Measurements from ENCODE around the gene AP2S1.
"Not testable (repeated sequence)": the region's sequence is repeated elsewhere in the genome, so short reads cannot be mapped to it uniquely, and the experiment has no call there.

Gene AP2S1

DNA sequence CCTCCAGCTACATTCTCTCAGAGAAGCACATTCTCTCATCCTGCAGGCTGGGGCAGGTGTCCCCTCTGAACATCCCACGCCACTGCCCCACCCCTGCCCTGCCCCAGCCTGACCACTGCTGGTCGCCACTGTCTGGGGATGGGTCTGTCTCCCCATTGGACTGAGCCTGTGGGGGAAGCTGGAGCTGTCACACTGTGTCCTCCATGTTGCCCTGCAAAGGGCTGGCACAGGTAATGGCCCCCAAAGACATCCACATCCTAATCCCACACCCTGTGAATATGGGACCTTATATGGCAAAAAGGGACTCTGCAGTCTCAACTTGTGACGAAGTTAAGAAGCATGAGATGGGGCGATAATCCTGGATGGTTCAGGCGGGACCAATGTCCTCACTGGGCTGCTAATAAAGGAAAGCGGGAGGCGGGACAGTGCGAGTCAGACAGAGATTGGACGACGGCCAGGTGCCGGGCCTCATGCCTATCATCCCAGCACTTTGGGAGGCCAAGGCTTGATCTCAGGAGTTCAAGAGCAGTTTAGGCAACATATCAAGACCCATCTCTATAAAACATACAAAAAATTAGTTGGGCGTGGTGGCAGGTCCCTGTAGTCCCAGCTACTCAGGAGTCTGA lies 9.1 kb downstream of the AP2S1 start:
- DNase-seq (ENCODE audit: low spot score): peak; percentile 74

DNA sequence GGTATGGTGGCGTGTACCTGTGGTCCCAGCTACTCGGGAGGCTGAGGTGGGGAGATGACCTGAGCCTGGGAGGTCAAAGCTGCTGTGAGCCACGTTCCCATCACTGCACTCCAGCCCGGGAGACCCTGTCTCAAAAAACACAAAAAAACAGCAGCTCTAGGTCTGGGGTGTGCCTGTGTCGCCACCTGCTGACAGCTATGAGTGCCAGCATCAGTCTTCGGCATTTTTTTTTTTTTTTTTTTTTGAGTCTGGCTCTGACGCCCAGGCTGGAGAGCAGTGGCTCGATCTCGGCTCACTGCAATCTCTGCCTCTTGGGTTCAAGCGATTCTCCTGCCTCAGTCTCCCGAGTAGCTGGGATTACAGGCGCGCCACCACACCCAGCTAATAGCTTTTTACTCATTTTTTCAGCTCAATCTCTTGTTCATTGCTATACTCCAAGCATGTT lies 10.1 kb downstream of the AP2S1 start:
- DNase-seq (ENCODE audit: low spot score): peak; percentile 74

DNA sequence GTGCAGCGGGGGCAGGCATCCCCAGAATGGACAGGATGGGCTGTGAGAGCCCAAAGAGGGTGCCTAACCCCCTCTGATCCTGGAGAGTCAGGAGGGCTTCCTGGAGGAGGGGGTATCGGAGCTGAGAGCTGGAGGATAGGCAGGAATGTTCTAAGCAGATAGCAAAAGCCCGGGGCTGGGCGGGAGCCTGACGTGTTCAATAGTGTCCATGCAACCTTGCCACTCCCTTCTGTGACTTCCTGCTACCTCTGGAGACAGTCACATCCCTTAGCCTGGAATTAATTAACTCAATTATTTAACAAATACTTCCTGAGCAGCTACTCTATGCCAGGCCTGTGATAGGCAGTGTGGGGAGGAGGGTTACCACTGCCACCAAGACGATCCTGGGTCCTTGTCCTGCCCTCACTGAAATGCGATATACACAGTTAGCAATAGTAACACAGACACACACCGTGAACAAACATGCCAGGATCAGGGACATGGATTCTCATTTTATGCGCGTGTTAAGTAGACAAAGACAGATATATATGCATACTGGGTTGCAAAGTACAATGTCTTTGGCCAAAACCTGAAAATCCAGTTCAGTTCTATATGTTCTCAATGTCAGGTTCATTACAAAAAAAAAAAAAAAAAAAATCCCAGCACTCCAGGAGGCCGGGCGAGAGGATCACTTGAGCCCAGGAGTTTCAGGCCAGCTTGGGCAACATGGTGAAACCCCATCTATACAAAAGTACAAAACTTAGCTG lies 10.7 kb downstream of the AP2S1 start:
- DNase-seq (ENCODE audit: low spot score): no peak

DNA sequence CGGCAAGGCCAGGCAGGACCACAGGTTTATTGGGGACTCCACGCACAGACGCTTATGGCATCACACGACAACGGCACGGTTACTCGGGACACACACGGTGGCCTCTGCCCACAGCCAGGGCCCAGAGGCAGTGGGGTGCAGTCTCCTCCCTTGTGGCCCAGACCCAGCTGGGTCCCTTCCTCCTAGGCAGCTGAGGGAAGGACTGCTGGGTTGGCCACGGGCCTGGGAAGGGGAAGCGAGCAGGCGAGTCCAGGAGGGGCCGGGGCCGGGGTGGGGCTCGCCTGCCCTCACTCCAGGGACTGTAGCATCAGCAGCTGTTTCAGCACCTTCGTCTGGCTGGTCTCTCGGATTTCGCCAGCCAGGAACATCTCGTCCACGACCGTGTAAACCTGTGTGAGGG lies 12.5 kb downstream of the AP2S1 start:
- DNase-seq (ENCODE audit: low spot score): no peak

DNA sequence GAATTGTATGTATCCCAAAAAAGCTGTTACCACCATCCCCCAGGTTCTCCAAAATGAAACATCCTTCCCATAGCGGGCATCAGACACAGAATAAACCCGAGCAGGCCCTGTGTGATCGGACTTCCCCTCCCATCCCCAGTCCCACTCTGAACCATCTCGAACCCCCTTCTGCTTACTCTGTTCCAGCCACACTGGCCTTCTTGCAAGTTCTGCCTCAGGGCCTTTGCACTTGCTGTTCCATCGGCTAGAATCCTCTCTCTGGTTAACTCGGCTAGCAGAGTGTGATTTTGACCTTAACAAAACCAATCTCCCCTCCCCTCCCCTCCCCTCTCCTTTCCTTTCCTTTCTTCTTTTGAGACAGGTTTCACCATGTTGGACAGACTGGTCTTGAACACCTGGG lies 15.7 kb downstream of the AP2S1 start:
- no peak for DNase-seq (ENCODE audit: low spot score)

DNA sequence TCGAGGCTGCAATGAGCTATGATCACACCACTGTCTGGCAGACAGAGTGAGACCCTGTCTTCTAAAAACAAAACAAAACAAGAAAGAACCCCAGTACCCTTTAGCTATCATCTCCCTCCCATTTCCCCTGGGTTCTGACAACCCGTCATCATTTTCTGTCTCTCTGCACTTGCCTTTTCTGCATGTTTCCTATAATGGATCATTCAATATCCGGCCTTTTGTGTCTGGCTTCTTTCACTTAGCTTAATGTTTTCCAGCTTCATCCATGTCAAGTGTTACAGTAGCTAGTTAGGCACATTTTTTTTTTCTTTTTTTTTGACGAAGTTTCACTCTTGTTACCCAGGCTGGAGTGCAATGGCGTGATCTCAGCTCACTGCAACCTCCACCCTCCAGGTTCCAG lies 16.5 kb downstream of the AP2S1 start:
- no peak for DNase-seq (ENCODE audit: low spot score)

DNA sequence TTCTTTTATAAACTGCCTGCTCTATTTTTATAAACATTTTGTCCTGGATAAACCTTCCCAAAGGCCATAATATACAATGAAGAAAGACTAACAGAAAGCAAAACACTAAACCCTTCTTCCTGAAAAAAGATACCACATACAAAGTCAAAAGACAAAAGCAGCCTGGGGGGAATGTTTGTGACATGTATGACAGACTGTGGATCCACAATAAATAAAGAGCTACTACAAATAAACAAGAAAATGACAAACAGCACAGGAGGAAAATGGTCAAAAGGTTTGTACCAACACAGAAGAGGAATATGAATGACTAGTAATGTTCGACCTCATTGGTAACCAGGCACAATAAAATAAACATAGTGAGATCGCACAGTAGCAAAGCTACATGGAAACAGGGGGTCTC lies 19.8 kb downstream of the AP2S1 start:
- DNase-seq (ENCODE audit: low spot score): no peak

DNA sequence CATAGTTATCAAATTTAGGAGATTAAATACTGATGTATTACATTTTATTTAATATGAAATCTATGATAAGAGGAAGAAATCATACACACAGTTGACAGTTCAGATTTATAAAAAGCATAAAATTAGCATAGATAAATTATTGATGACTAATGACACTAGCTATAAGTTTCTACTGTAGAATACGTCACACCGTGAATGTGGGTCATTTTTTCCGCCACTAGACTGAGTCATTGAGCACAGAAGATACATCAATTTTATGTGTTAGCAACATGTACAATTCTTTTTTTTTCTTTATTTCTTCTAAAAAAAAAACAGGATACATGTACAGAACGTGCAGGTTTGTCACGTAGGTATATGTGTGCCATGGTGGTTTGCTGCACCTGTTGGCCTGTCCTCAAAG lies 22.2 kb downstream of the AP2S1 start:
- peak; percentile 19 for DNase-seq (ENCODE audit: low spot score)

DNA sequence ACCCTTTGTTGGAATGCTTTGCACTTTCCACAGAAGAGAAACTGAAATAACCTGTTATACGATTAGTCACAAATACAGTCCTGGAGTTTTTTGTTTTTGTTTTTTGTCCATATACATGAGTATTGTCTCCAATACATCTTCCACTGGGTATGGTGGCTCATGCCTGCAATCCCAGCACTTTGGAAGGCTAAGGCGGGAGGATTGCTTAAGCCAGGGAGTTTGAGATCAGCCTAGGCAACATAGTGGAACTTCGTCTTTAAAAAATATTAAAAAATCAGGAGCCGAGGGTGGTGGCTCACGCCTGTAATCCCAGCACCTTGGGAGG lies 25.0 kb downstream of the AP2S1 start:
- no peak for DNase-seq (ENCODE audit: low spot score)

DNA sequence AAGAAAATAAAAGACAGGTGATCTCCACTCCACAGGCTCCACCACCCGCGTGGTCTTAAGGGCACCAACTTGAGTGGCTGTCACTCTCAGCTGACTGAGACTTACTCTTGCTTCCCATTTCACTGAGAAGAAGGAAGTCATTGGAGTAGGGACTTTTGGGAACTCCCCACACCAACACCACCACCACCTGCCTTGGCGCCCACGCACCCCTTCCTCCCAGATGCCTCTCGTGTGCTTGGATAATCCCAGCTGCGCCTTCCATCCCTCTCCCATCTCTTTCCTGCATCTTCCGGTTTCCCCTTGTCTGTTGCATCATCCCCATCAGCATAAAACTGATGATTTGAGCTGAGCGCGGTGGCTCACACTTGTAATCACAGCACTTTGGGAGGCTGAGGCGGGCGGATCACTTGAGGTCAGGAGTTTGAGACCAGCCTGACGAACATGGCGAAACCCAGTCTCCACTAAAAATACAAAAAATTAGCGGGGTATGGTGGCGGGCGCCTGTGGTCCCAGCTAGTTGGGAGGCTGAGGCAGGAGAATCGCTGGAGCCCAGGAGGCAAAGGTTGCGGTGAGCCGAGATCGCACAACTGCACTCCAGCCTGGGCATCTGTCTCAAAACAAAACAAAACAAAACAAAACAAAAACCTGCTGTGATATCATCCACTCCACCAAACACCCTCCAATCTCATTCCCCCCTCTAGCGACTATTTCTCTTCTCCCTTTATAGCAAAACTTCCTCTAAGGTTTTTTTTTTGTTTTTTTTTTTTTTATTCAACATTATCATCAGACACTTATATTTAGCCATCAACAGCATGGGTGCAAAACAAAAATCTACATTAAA lies 25.5 kb downstream of the AP2S1 start:
- DNase-seq (ENCODE audit: low spot score): no peak

DNA sequence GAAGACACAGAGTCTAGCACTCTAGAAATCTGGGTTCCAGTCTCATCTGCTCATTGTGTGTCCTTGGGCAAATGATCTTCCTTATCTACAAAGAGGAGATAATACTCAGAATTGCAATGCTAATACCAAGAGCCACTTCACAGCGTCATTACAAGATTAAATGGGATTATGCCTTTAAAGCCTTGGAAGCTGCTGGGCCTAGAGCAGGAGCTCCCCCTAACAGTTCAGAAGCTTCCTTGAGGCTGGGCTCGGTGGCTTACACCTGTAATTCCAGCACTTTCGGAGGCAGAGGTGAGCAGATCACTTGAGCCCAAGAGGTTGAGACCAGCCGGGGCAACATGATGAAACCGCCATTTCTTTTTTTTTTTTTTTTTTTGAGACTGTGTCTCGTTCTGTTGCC lies 27.6 kb downstream of the AP2S1 start:
- DNase-seq (ENCODE audit: low spot score): no peak

DNA sequence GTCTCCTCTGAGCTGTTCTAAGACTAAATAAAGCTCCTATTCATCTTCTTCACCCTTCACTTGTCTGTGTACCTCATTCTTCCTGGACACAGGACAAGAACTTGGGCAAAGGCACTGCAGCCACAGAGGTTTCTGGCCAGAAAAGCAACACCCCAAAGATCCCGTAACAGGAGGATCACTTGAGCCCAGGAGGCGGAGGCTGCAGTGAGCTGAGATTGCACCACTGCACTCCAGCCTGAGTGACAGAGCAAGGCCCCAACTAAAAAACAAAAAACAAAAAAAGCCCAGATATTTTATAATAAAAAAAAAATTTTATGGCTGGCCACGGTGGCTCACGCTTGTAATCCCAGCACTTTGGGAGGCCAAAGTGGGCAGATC lies 28.2 kb downstream of the AP2S1 start:
- not testable (repeated sequence) for DNase-seq (ENCODE audit: low spot score)

DNA sequence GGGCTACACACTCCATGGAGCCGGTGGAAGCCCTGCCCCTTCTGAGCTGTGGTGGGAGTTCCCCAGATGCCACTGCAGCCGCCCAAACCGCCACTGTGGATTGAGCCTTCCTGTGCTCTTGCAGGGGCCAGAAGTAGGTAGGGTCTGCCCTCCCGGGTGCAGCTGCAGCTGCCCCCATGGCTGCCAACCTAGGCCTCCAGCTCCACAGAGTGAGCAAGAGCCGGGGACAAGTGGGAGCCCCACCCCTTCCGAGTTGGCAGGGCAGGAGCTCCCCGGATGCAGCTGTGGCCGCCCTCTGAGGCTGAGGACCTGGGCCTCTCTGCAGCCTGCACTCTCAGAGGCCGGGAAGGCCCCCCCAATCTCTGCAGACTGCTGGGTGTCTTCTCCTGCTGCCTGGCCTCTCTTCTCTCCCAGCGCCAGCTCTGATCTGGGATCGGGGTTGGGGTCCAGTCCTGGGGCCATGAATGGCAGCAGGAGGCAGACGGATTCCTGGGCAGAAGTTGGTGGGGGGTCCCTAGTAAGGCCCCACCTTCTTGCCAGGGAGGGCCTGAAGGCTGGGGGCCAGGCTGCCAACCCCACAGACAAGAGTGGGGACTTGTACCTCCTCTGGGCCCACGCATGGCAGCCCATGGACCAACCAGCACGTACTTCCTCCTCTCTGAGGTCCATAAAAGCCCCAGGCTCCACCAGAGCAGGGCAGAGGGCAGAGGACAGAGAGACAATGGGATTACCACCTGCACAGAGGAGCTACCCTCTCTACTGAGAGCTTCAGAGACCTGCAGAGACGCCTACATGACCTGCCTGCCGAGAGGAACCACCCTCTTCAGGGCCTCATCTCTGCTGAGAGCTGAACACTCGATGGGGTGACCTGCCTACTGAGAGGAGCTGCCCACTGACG lies 28.9 kb downstream of the AP2S1 start:
- no peak for DNase-seq (ENCODE audit: low spot score)

DNA sequence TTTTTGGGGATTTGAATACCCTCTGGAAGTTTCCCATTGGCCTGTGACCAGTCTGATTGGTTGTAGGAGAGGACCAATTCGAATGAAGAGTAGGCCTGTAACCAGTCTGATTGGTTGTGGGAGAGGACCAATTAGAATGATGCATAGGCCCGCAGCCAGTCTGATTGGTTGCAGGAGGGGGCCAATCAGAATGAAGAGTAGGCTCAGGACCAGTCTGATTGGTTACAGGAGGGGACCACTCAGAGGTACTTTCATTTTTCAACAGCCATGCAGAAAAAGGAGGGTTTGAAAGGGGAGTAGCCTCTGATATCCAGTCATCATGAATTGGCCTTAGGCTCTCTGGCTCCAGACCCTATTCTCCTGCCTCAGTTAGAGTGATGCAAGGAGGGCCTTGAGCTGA lies 31.8 kb downstream of the AP2S1 start:
- peak; percentile 46 for DNase-seq (ENCODE audit: low spot score)

DNA sequence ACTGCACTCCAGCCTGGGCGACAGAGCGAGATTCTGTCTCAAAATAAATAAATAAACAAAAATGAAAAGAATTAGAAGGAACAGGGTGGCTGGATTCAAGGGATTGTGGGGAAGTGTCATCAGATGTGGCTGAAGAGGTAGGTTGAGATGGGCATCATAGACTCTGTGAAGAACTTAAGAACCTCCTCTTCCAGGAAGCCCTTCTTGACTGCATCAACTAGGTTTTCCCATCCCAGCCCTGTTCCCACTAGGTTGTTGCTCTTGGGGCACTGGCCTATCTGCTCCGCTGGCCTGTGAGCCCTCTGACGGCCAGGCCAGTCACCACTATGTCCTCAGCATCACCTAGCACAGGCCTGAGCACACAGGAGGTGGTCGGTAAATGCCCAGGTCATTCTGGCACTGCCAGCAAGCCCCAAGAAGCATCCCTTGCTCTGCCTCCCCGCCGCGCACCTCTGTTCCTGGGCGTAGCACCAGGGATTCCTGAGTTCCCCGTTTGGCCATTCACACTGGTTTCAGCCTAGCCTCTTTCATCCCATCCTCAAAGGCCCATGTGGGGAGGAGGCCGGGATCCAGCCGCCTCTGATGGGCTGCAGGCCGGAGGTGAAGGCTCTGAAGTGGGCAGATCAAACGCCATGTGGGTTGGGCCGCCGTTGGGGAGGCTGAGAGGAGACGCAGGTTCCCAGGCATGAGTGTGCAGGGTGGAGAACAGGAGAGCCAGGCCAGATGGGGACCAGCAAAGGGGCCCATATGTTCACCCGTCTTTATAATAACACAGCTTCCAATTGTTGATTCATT lies 34.6 kb downstream of the AP2S1 start:
- no peak for DNase-seq (ENCODE audit: low spot score)

DNA sequence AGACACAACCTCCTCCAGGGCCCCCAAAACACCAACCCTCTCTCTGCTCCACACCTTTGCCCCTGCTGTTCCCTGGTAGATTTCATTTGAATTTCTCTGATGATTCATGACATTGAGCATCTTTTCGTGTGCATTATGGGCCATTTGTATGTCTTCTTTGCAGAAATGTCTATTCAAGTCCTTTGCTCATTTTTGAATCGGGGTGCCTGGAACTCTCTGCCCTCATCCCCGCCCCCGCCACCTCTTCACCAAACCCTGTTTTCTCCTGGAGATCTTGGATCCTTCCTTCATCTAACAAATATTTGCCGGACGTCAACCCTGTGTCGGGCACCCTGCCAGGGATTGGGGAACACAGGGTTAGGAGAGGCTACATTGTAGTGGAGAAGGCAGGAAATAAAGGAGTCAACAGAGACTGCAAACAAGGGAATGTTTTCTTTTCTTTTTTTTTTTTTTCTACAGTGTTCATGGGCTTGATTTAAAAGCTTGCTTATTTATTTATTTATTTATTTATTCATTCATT lies 36.7 kb downstream of the AP2S1 start:
- DNase-seq (ENCODE audit: low spot score): no peak

DNA sequence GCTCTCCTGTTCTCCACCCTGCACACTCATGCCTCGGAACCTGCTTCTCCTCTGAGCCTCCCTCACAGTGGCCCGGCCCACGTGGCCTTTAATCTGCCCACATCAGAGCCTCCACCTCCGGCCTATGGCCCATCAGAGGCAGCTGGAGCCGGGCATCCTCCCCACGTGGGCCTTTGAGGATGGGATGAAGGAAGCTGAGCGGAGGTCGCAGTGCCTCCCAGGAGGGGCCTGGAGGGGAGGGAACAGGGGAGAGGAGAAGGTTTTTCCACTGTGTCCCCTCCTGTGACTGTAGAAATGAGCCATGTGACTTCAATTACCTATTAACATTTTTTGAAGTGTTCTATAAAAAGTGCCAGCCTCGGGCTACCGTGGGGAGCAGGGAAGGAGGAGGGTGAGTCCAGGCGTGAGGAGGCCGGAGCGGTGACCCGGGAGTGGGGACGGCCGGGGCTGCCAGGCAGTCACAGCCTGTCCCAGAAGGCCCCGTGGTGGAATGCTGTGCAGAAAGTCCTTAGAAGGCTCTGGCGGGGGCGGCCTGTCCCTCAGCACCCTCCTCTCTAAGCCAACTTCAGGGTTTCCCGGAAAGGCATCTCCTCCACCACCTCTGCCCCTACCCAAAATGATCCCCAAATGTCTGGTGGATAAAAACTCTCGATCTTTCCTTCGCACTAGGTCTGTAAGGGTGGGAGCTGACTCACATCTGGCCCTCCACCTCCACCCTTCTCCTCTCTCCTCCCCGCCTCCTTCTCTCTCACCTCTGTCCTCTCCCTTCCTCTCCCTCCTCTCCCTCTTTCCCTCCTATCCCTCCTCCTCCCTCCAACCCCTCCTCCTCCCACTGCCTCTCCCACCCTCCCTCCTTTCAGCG lies 37.4 kb downstream of the AP2S1 start:
- DNase-seq (ENCODE audit: low spot score): no peak

DNA sequence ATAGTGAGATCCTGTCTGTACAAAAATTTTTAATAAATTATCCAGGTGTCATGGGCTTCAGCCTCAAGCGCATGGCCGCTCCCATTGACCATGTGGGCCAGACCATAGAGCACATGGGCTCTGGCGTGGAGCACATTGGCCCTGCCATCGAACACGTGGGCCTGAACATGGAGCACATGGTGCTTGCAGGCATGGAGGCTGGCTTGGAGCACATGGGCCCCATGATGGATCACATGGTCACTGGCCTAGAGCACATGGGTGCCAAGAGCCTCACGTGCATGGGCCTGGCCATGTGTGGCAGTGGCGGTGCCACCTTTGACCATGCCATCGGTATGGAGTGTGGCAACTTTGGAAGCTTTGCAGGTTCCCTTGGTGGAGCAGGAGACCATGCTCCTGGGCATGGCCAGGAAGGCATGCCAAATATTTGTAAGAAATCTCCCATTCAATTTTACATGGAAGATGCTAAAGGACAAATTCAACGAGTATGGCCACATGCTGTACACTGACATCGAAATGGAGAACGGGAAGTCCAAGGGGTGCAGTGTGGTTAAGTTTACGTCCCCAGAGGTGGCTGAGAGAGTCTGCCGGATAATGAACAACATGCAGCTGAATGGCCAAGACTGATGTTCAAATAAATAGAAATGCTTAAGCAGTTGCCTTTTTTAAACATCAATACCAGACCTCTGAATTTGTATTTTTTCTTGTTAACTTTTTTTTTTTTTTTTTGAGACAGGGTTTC lies 40.9 kb downstream of the AP2S1 start:
- DNase-seq (ENCODE audit: low spot score): no peak

DNA sequence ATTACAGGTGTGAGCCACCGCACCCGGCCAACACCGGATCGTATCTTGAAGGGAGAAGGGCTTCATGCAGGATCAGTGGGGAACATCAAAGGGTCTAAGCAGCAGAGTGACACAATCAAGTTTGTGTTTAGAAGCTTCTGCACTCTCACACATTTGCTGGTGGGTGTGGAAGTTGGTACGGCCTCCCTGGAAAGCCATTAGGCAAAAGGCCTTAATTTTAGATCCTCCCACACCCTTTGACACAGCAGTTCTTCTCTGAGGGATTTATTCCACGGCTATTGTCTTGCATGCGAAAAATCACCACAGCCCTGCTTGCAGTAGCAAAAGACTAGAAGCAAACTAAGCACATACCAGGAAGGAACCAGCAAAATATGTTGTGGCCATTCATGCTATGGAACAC lies 44.0 kb downstream of the AP2S1 start:
- no peak for DNase-seq (ENCODE audit: low spot score)
